ENCODE data around the gene ARHGEF19. TPM values are rescaled to one million over a fixed set of nuclear protein-coding genes. Genes with fewer than 3 reads are reported as not detected.

The ARHGEF19 gene
- total RNA-seq, 1 experiment from 2014 or later = 38.5 TPM

GRCh38 chr1:16199700-16200099 is 12.8 kb downstream of the ARHGEF19 start:
- ChIA-PET CTCF (no interaction called here), POLR2A (ENCODE audit: unreplicated experiment) (interaction anchor here (0.6 kb wide), 1 partner anchor 10 kb away, joined by 27 read pairs; no protein-coding TSS in a partner anchor)
- Histone ChIP-seq H3K9me3 (ENCODE audit: insufficient read depth, low read depth) (no peaks in the 10 kb centered on the region), H3K36me3 (ENCODE audit: low read depth) (no peaks in the 10 kb centered on the region), H3K9me2 (ENCODE audit: insufficient read depth) (no peaks in the 10 kb centered on the region), H3K4me1 (replicated peaks; ENCODE audit: insufficient read depth) (no peaks in the 10 kb centered on the region), H2AFZ (no peak overlapping the region), H4K20me1 (ENCODE audit: insufficient read depth) (no peaks in the 10 kb centered on the region), H3K4me3 (no peak overlapping the region), H3K27me3 (ENCODE audit: insufficient read depth, low read depth) (no peaks in the 10 kb centered on the region), H3K79me2 (ENCODE audit: low read depth) (no peaks in the 10 kb centered on the region), H3K4me2 (no peak overlapping the region), H3K27ac (no peak overlapping the region), H3F3A (ENCODE audit: insufficient read depth, low read depth) (no peaks in the 10 kb centered on the region)
- intact Hi-C loops (cut with micrococcal nuclease; ENCODE audit: unreplicated experiment) = no loop called here
- no peak for TF ChIP-seq CTCF (conservative IDR thresholded peaks at IDR 0.05)
- TF ChIP-seq EZH2 (IDR thresholded peaks at IDR 0.05; ENCODE audit: low read depth) = no peak
- DNase-seq = no peak
- no TSS peak for BruUV-seq (replicated peaks)

GRCh38 chr1:16199157-16199501 is 13.3 kb downstream of the ARHGEF19 start:
- ChIA-PET CTCF (no interaction called here), POLR2A (ENCODE audit: unreplicated experiment) (no interaction called here)
- Histone ChIP-seq H3K27me3 (ENCODE audit: insufficient read depth, low read depth) (no peaks in the 10 kb centered on the region), H3K79me2 (ENCODE audit: low read depth) (no peaks in the 10 kb centered on the region), H3K9me2 (ENCODE audit: insufficient read depth) (no peaks in the 10 kb centered on the region), H3K36me3 (ENCODE audit: low read depth) (no peaks in the 10 kb centered on the region), H2AFZ (no peak overlapping the region), H3K4me3 (no peak overlapping the region), H4K20me1 (ENCODE audit: insufficient read depth) (no peaks in the 10 kb centered on the region), H3K4me2 (no peak overlapping the region), H3K27ac (no peak overlapping the region), H3K4me1 (replicated peaks; ENCODE audit: insufficient read depth) (no peaks in the 10 kb centered on the region), H3K9me3 (ENCODE audit: insufficient read depth, low read depth) (no peaks in the 10 kb centered on the region), H3F3A (ENCODE audit: insufficient read depth, low read depth) (no peaks in the 10 kb centered on the region)
- TF ChIP-seq EZH2 (IDR thresholded peaks at IDR 0.05; ENCODE audit: low read depth) (no peak), CTCF (conservative IDR thresholded peaks at IDR 0.05) (no peak)
- DNase-seq = no peak
- intact Hi-C loops (cut with micrococcal nuclease; ENCODE audit: unreplicated experiment) = no loop called here
- no TSS peak for BruUV-seq (replicated peaks)

GRCh38 chr1:16198444-16199156 is 13.9 kb downstream of the ARHGEF19 start:
- intact Hi-C loops (cut with micrococcal nuclease; ENCODE audit: unreplicated experiment) = no loop called here
- Histone ChIP-seq H3F3A (ENCODE audit: insufficient read depth, low read depth) (no peaks in the 10 kb centered on the region), H3K4me1 (replicated peaks; ENCODE audit: insufficient read depth) (no peaks in the 10 kb centered on the region), H3K4me3 (no peak overlapping the region), H3K9me3 (ENCODE audit: insufficient read depth, low read depth) (no peaks in the 10 kb centered on the region), H3K36me3 (ENCODE audit: low read depth) (no peaks in the 10 kb centered on the region), H3K79me2 (ENCODE audit: low read depth) (no peaks in the 10 kb centered on the region), H4K20me1 (ENCODE audit: insufficient read depth) (no peaks in the 10 kb centered on the region), H2AFZ (no peak overlapping the region), H3K27me3 (ENCODE audit: insufficient read depth, low read depth) (no peaks in the 10 kb centered on the region), H3K27ac (no peak overlapping the region), H3K4me2 (no peak overlapping the region), H3K9me2 (ENCODE audit: insufficient read depth) (no peaks in the 10 kb centered on the region)
- no peak for DNase-seq
- BruUV-seq (replicated peaks) = no TSS peak
- TF ChIP-seq EZH2 (IDR thresholded peaks at IDR 0.05; ENCODE audit: low read depth) = no peak
- TF ChIP-seq CTCF (conservative IDR thresholded peaks at IDR 0.05) = no peak
- ChIA-PET CTCF (no interaction called here), POLR2A (ENCODE audit: unreplicated experiment) (no interaction called here)
